ENCODE measurements around the gene GPRIN3.
"Not testable (repeated sequence)": the region's sequence is repeated elsewhere in the genome, so short reads cannot be mapped to it uniquely, and the experiment has no call there.

The GPRIN3 gene

GRCh38 chr4:89214308-89214707 lies 93.3 kb downstream of the GPRIN3 start:
- DNase-seq (ENCODE audit: low spot score): no peak

GRCh38 chr4:89213382-89213701 lies 94.3 kb downstream of the GPRIN3 start:
- DNase-seq (ENCODE audit: low spot score): no peak

GRCh38 chr4:89212666-89213381 lies 94.8 kb downstream of the GPRIN3 start:
- no peak for DNase-seq (ENCODE audit: low spot score)

- DNase-seq (ENCODE audit: low spot score): no peak
Observed at GRCh38 chr4:89204624-89205023, 103.0 kb downstream of the GPRIN3 start.

- no peak for DNase-seq (ENCODE audit: low spot score)
Observed at GRCh38 chr4:89203902-89204301, 103.7 kb downstream of the GPRIN3 start.

- not testable (repeated sequence) for DNase-seq (ENCODE audit: low spot score)
Observed at GRCh38 chr4:89199394-89199793, 108.2 kb downstream of the GPRIN3 start.

GRCh38 chr4:89197920-89198319 lies 109.7 kb downstream of the GPRIN3 start:
- no peak for DNase-seq (ENCODE audit: low spot score)

GRCh38 chr4:89196745-89197144 lies 110.9 kb downstream of the GPRIN3 start:
- DNase-seq (ENCODE audit: low spot score): peak; percentile 46

GRCh38 chr4:89196056-89196674 lies 111.4 kb downstream of the GPRIN3 start:
- peak; percentile 9 for DNase-seq (ENCODE audit: low spot score)

- peak; percentile 38 for DNase-seq (ENCODE audit: low spot score)
Observed at GRCh38 chr4:89193843-89194242, 113.8 kb downstream of the GPRIN3 start.
